Stimulated activated CD8-positive, alpha-beta memory T cell treated with anti-CD3 and anti-CD28 coated beads, Interleukin-4, amount 100 ng/mL, for 4 hours (primary cell): ENCODE data around the gene CAMK2N1.
"Not testable (repeated sequence)": the region's sequence is repeated elsewhere in the genome, so short reads cannot be mapped to it uniquely, and the experiment has no call there.

Experiments
- DNase-seq, 2 donors: peaks; one replicate each; pipeline ENCODE4 v3.0.0-alpha.2; 2020; ENCODE audit warnings: low read depth in 2 of 2, low spot score in 1 of 2

Gene CAMK2N1

GRCh38 chr1:20485527-20486456, at the start of gene CAMK2N1:
TSS of gene CAMK2N1 (minus strand) at chr1:20486210. CDS start at chr1:20485379, 831 bp downstream.
- peak; percentile 14 to 38 for DNase-seq

GRCh38 chr1:20534659-20535417, 48.8 kb upstream of the CAMK2N1 start:
- DNase-seq = no peak

GRCh38 chr1:20533635-20534034, 47.6 kb upstream of the CAMK2N1 start:
- no peak for DNase-seq

- no peak for DNase-seq
Measured at GRCh38 chr1:20530901-20531300, 44.9 kb upstream of the CAMK2N1 start.

- DNase-seq = no peak
Measured at GRCh38 chr1:20530306-20530705, 44.3 kb upstream of the CAMK2N1 start.

- DNase-seq = no peak
Measured at GRCh38 chr1:20528221-20528620, 42.2 kb upstream of the CAMK2N1 start.

- no peak for DNase-seq
Measured at GRCh38 chr1:20526267-20526666, 40.3 kb upstream of the CAMK2N1 start.

GRCh38 chr1:20521960-20522861, 36.2 kb upstream of the CAMK2N1 start:
- peak; percentile 12 to 46 for DNase-seq

GRCh38 chr1:20519609-20520262, 33.7 kb upstream of the CAMK2N1 start:
- DNase-seq = not testable (repeated sequence)

GRCh38 chr1:20511518-20512428, 25.8 kb upstream of the CAMK2N1 start:
- no peak for DNase-seq

GRCh38 chr1:20508411-20508771, 22.4 kb upstream of the CAMK2N1 start:
- no peak for DNase-seq

- DNase-seq = peak; percentile 86 to 91
Measured at GRCh38 chr1:20507564-20508410, 21.8 kb upstream of the CAMK2N1 start, which contains the start of gene MUL1. TSS of gene MUL1 (minus strand) at chr1:20508151. CDS start at chr1:20508024, 127 bp downstream.

- no peak for DNase-seq
Measured at GRCh38 chr1:20507248-20507563, 21.2 kb upstream of the CAMK2N1 start.

GRCh38 chr1:20505488-20505887, 19.5 kb upstream of the CAMK2N1 start:
- no peak for DNase-seq

- DNase-seq = no peak
Measured at GRCh38 chr1:20500716-20501115, 14.7 kb upstream of the CAMK2N1 start.

GRCh38 chr1:20499718-20500117, 13.7 kb upstream of the CAMK2N1 start:
- no peak for DNase-seq

- DNase-seq = no peak
Measured at GRCh38 chr1:20499105-20499504, 13.1 kb upstream of the CAMK2N1 start.

GRCh38 chr1:20498116-20498515, 12.1 kb upstream of the CAMK2N1 start:
- no peak for DNase-seq

GRCh38 chr1:20497506-20497905, 11.5 kb upstream of the CAMK2N1 start:
- DNase-seq = no peak
